ENCODE measurements around the gene TDRD10. TPM values are rescaled to one million over a fixed set of nuclear protein-coding genes. Genes with fewer than 3 reads are reported as not detected.

Gene TDRD10
- total and polyA plus RNA-seq, 2 of the 8 experiments (the other 6 are each of a cell fraction or from before 2014, with no cell fraction given): 0.15 to 0.27 TPM

GRCh38 chr1:154456631-154457030, 45.4 kb upstream of the TDRD10 start:
- Histone ChIP-seq H3K4ac (replicated peaks; ENCODE audit: insufficient read length, low read depth, low read length) (no peak overlapping the region), H3K56ac (replicated peaks; ENCODE audit: insufficient read length, low read depth, low read length) (no peak overlapping the region), H2AK5ac (ENCODE audit: low read depth, low read length) (no peak overlapping the region), H4K8ac (ENCODE audit: extremely low read depth, insufficient read depth, low read length) (no peak overlapping the region), H3K14ac (ENCODE audit: insufficient read length) (no peak overlapping the region), H3K9me3 (ENCODE audit: insufficient read depth in 2 of 2, low read depth in 1 of 2, low read length in 1 of 2) (no peaks in the 10 kb centered on the region), H3K36me3 (ENCODE audit: control insufficient read depth in 2 of 4, insufficient read depth in 4 of 4, low read length in 3 of 4) (no peaks in the 10 kb centered on the region), H2BK20ac (ENCODE audit: low read length) (no peak overlapping the region; the same call in 1 of the 2 replicates), H3K4me2 (ENCODE audit: insufficient read depth in 1 of 2, low read depth in 2 of 2, low read length in 2 of 2) (no peak overlapping the region), H3K79me2 (ENCODE audit: control insufficient read depth in 1 of 2, insufficient read depth in 2 of 2, low read length in 2 of 2) (no peaks in the 10 kb centered on the region), H3K4me1 (replicated peaks in 1 of 4; ENCODE audit: control insufficient read depth in 3 of 4, insufficient read depth in 4 of 4, low read length in 3 of 4) (no peaks in the 10 kb centered on the region), H3K9ac (replicated peaks in 1 of 4; ENCODE audit: extremely low read depth in 1 of 4, low read depth in 3 of 4, low read length in 3 of 4) (no peak overlapping the region), H4K5ac (ENCODE audit: insufficient read length, low read depth, low read length) (no peak overlapping the region), H2BK15ac (ENCODE audit: low read length) (no peak overlapping the region), H4K20me1 (replicated peaks in 1 of 2; ENCODE audit: control insufficient read depth in 1 of 2, insufficient read depth in 2 of 2, low read length in 2 of 2) (no peaks in the 10 kb centered on the region), H2BK5ac (ENCODE audit: low read depth, low read length) (no peak overlapping the region), H3K27me3 (replicated peaks in 1 of 4; ENCODE audit: control insufficient read depth in 3 of 4, extremely low read depth in 1 of 4, insufficient read depth in 3 of 4, low read length in 3 of 4) (peaks cover 0 to 1% (median 0%) of the 10 kb centered on the region in 4 experiments; a peak in 1 of 7 replicates), H2BK12ac (ENCODE audit: low read depth, low read length) (no peak overlapping the region), H3K23ac (ENCODE audit: insufficient read length) (no peak overlapping the region), H3K79me1 (ENCODE audit: low read depth, low read length) (no peaks in the 10 kb centered on the region), H2AFZ (ENCODE audit: low read length) (no peak overlapping the region), H3K4me3 (ENCODE audit: extremely low read depth in 1 of 4, insufficient read depth in 2 of 4, low read depth in 3 of 4, low read length in 4 of 4) (no peak overlapping the region), H3K27ac (ENCODE audit: low read depth, low read length) (no peak overlapping the region), H3K23me2 (ENCODE audit: low read depth, low read length) (no peaks in the 10 kb centered on the region), H4K91ac (replicated peaks; ENCODE audit: insufficient read length, low read length) (no peak overlapping the region), H3K18ac (ENCODE audit: extremely low read depth, low read length) (no peak overlapping the region), H2BK120ac (replicated peaks; ENCODE audit: low read depth, low read length) (no peak overlapping the region)
- DNase-seq (ENCODE audit: low read depth in 1 of 2, low spot score in 2 of 2) (no peak), FAIRE-seq (no peak)
- CTCF ChIA-PET (ENCODE audit: partially characterized antibody): interaction anchor here (0.6 kb wide), 1 partner anchor 375 kb away, joined by 3 read pairs; no protein-coding TSS in a partner anchor
- 93% methylated on average over 6 of the region's 6 CpGs; no CpG with 5 or more reads in 1 of the 2 experiments for WGBS, 2 experiments (ENCODE audit: extremely low coverage in 1 of 2, insufficient coverage in 1 of 2, insufficient read length in 1 of 2, insufficient replicate concordance in 2 of 2, low coverage in 1 of 2, low lambda C conversion rate in 2 of 2, missing lambda C conversion rate in 1 of 2)
- POLR2A ChIA-PET (ENCODE audit: partially characterized antibody): no interaction called here
- TF ChIP-seq SP2 (IDR thresholded peaks at IDR 0.05; ENCODE audit: low read length) (no peak), RBBP5 (IDR thresholded peaks at IDR 0.05; ENCODE audit: borderline replicate concordance, low read depth, low read length) (no peak), ZNF274 (IDR thresholded peaks at IDR 0.05; ENCODE audit: borderline replicate concordance, extremely low read depth, low read length) (no peak), POU5F1 (IDR thresholded peaks at IDR 0.05; ENCODE audit: low read depth, low read length) (no peak), BACH1 (IDR thresholded peaks at IDR 0.05; ENCODE audit: low read length) (no peak), TAF7 (optimal IDR thresholded peaks at IDR 0.05; ENCODE audit: borderline replicate concordance, low read depth, low read length) (no peak), HDAC2 (IDR thresholded peaks at IDR 0.05; ENCODE audit: borderline replicate concordance in 1 of 2, low read depth in 2 of 2, low read length in 2 of 2) (no peak), JUN (IDR thresholded peaks at IDR 0.05; ENCODE audit: low read depth, low read length) (no peak), RFX5 (IDR thresholded peaks at IDR 0.05; ENCODE audit: borderline replicate concordance, low read depth, low read length) (no peak), SAP30 (IDR thresholded peaks at IDR 0.05; ENCODE audit: insufficient read depth, insufficient replicate concordance, low read length) (no peak), EZH2 (IDR thresholded peaks at IDR 0.05; ENCODE audit: low read depth, low read length, severe bottlenecking) (no peak)

Data from H1 (cell line).